GM10266 (cell line): ENCODE results near the gene SEMA5A.

ENCODE experiments used
- DNase-seq: peaks from one replicate; pipeline ENCODE4 v3.0.0; 2012; ENCODE audit errors: extremely low spot score
- CTCF ChIP-seq: IDR thresholded peaks from 2 replicates; pipeline ENCODE4 v1.5.1; 2012; ENCODE audit warnings: mild to moderate bottlenecking, low read depth; ENCODE audit not compliant: control insufficient read depth, insufficient read depth; ENCODE audit errors: missing control alignments

The SEMA5A gene

GRCh38 chr5:9477537-9477936, 68.3 kb downstream of the SEMA5A start:
- no peak for DNase-seq
- TF ChIP-seq CTCF: no peak

DNA sequence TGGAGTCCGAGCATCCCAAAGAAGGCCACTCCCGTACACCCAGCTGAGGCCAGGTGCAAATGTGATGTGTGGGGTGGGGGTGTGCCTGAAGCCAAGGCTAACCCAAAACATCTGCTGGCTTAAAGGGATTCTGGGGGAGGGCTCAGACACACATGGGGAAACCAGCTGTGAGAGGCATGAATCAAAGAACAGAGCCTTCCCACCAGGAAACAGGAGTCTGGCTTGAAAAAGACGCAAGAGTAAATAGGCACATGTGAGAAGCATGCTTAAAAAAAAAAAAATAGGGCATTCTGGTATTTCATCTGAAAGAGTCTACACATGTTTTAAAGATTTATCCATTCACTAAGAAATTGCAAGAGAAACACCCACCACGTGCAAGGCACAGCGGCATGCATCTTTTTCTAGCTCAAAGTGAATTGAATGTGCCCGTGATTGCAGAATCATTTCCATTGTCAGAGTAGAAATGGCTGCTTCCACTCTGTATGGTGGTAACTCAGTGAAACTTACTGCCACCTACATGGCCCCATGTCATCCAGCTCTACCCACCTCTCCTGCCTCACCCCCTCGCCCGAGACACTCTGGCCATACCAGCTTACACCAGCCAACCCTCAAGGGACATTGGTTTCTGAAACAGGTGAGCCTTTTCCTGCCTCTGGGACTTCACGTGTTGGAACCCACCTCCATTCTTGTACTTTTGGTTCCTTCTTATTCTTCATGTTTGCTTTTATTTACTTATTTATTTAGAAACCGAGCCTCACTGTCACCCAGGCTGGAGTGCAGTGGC, 71.5 kb downstream of the SEMA5A start:
- no peak for TF ChIP-seq CTCF

DNA sequence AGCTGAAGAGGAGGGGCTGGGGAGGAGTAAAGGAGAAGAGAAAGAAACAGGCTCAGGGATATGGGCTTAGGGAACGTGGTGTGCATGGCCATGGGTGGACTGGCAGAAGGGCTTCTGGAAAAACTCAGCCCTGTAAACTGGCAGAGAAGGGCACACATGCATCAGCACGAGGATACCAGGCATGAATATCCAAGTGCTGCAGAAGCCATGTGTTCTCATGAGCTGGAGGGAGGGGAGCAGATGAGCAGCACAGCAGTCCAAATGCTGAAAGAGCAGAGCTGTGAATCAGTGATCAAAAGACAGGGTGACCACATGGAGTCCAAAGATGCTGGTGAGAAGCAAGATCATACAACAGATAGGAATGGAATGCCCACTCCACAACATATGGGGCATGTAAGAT, 72.3 kb downstream of the SEMA5A start:
- no peak for DNase-seq
- no peak for TF ChIP-seq CTCF

More for the DNA sequence above, 71.5 kb downstream of the SEMA5A start:
- DNase-seq: no peak

- DNase-seq: no peak
Observed at GRCh38 chr5:9470410-9470809, 75.5 kb downstream of the SEMA5A start.

DNA sequence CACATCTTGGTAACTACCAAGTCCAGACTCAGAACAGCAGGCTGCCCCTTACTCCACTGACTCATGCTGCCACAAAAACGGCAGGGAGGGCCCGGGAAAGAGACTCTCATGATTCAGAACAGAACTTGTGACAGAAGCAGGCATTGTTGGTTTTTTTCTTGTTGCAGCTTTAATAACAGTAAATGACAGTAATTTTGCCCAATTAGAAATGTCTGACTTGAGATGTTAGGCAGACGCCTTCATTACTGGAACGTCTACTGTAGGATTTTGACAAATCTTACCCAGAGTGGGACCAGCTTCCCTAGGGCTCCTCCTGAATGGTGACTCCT, 77.9 kb downstream of the SEMA5A start:
- DNase-seq: no peak
- TF ChIP-seq CTCF: no peak

More at GRCh38 chr5:9470410-9470809, 75.5 kb downstream of the SEMA5A start:
- TF ChIP-seq CTCF: no peak

DNA sequence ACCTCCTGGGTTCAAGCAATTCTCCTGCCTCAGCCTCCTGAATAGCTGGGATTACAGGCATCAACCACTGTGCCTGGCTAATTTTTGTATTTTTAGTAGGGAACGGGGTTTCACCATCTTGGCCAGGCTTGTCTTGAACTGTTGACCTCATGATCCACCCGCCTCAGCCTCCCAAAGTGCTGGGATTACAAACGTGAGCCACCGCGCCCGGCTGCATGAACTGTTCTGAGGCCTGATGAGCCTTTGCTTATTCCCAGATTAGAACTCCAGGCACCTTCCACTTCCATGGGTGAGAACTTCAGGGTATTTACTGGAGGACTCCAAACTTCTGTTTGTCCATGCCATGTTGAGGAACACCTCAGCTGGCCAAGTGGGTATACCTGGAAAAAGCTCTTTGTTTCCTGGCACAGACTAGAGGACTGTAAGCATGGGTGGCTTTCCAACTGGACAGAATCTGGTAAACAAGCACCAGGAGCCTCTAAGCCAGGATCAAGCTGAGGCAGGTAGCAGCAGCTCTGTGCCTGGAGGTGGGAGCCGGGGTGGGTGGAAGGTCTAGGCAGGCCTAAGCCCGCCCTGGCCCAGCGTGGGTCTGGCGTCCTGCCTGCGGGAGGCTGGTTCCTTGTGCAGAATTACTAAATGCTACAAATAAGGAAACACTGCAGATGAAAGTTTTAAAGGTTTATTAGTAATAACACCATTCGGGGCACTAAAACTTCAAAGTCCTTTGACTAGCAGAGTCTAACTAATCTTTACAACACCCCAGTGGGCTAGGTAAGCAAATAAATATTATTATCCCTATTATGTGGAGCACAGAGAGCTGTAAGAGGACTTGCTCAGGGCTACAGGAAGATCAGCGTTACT, 78.4 kb downstream of the SEMA5A start:
- DNase-seq: no peak
- no peak for TF ChIP-seq CTCF

DNA sequence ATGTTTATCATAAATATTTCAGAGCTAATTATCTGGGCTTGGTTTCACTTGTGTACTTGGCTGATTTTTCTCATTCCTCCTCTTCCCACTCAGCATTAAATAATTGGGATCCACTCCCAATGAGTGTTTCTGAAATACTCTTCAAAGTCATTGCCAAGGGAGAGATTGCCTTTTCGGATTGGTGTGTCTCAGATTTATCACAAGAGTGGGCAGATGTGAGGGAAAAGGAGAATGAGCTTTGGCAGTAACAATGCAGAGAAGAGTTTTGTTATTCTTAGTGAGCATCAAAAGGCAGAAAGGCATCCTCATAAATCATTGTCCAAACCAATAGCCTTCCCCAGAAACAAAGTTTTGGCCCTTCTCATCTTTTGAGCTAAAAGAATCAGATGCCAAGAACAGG, 79.2 kb downstream of the SEMA5A start:
- TF ChIP-seq CTCF: no peak

More for the DNA sequence above, 79.2 kb downstream of the SEMA5A start:
- DNase-seq: no peak
